SW 1271 (cell line): Measurements from ENCODE around the gene PKNOX2.
"Not testable (repeated sequence)": the region's sequence is repeated elsewhere in the genome, so short reads cannot be mapped to it uniquely, and the experiment has no call there.

Experiments
- DNase-seq, 2 experiments: peaks; one replicate each; lab custom pipeline; 2025; lab: John Stamatoyannopoulos, UW

Gene PKNOX2

GRCh38 chr11:125202362-125202880 lies 37.9 kb downstream of the PKNOX2 start:
- DNase-seq, result no peak

GRCh38 chr11:125202977-125203376 lies 38.4 kb downstream of the PKNOX2 start:
- no peak for DNase-seq

GRCh38 chr11:125207866-125208425 lies 43.4 kb downstream of the PKNOX2 start:
- DNase-seq, result no peak

DNA sequence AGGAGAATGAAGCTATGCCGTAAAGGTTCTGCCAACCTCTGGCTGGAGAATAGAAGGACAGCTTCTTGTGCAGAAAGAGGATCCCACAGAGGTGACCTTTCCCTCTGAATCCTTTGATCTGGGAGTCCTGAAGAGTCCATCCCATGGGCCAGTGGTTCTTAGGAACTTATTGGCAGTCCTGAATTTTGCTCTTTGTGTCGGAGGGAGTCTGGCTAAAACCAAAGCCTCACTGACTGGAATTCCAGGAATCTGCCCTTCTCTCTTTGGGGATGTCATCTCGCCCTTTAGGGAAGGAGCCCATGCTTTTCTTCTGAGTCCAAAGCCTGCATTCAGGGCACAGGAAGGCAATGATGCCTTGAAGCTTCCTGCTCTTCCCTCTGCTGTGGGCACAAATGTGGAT lies 45.5 kb downstream of the PKNOX2 start:
- DNase-seq, result no peak

DNA sequence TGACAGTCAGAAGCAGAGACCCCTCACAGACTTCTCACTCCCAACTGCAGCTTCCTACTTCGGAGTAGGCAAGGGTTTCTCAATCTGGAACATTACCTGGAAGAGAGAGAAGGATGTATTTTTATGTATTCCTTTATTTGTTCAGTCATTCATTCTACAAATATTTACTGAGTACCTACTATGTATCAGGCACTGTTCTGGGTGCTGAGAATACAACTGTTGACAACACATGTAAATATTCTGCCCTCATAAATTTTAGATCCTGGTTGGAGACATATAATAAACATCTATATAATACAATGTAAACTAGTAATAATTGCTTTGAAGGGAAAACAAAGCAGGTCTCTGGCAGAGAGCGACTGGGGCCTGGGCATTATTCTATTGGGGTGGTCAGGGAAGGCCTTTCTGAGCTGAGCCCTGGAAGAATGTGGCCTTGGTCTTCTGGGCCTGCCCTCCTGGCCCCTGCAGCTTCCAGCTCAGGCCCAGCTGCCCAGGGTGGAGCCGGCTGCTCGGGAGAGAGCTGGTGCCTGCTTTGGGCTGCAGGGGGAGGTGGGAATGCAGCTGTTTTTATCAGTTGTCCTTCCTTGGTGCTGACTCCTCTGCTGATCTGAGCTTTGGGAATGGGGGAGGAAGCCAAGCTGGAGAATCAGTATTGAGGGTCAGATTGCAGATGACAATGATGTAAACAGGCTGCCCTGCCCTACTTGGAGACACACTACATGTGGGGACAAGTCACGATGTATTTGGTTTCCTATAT lies 46.8 kb downstream of the PKNOX2 start:
- no peak for DNase-seq

DNA sequence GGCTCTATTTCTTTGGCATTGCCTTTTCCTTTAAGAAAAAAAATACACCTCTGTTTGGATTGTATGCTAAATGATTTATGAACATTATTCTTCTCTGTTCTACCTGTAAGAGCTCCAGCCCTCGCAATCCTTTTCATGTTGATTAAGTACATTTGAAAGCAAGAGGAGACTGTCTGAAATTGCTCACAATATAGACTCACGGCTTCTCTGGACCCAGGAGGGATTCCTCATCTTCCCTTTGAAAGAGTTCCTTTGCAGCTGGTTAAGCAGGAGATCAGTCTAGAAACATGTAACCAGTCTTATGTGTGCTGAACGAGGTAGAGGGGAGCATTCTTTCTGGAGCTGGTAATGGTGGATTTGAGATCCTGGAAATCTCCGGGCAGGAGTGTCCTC lies 47.4 kb downstream of the PKNOX2 start:
- no peak for DNase-seq

DNA sequence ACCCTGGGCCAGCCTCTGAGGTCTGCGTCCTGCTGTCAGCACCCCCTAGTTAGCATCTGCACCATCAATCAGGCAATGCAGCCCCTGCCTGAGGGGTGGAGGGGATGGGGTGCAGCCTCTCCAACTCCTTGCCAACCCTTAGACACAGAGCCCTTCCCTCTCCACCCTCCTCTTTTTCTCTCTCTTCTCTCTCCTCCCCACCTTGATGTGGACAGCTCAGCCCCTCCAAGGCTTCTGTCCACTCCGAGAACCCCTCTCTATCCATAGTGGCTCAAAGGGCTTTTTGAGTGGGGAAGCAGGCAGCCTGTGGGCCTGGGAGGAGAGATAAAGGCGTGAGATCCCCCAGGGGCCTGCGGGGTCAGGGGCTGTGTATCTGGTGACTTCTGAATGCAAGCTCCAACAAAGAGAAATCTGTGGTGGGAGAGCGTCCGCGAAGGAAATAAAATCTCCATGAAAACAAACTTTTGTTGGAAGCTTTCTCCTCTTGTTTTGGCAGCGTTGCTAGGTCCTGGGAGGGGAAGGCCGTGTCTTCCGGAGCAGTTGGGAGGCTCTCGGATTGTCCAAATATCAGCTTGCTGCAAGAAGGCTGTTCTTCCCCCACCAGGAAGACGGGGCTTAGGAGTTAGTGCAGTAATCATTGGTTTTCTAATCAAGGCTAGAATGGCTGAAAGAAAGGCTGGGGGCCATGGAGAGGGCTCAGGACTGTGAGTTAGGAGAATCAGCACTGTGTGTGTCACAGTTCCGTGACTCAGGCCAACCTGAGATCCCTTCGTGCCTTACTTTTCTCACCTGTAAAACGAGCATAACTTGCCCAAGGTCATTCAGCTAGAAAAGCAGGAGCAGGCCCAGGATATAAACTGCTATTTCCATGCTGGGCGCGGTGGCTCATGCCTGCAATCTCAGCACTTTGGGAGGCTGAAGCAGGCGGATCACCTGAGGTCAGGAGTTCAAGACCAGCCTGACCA lies 50.3 kb downstream of the PKNOX2 start:
- no peak for DNase-seq

- no peak for DNase-seq
These were observed 51.4 kb downstream of the PKNOX2 start for GRCh38 chr11:125215976-125216375.

- DNase-seq, result no peak
These were observed 53.8 kb downstream of the PKNOX2 start for GRCh38 chr11:125218336-125218735.

GRCh38 chr11:125221461-125221860 lies 56.9 kb downstream of the PKNOX2 start:
- DNase-seq, result no peak

- DNase-seq, result no peak
These were observed 57.9 kb downstream of the PKNOX2 start for GRCh38 chr11:125222494-125222893.

DNA sequence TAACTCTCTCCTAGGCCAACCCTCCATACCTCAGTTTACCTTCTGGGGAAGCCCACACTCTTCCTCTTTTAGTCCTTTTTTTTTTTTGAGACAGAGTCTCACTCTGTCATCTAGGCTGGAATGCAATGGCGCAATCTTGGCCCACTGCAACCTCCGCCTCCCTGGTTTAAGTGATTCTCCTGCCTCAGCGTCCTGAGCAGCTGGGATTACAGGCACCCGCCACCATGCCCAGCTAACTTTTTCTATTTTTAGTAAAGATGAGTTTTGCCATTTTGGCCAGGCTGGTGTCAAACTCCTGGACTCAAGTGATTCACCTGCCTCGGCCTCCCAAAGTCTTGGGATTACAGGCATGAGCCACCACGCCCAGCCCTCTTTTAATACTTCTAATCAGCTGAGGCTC lies 58.6 kb downstream of the PKNOX2 start:
- not testable (repeated sequence) for DNase-seq

DNA sequence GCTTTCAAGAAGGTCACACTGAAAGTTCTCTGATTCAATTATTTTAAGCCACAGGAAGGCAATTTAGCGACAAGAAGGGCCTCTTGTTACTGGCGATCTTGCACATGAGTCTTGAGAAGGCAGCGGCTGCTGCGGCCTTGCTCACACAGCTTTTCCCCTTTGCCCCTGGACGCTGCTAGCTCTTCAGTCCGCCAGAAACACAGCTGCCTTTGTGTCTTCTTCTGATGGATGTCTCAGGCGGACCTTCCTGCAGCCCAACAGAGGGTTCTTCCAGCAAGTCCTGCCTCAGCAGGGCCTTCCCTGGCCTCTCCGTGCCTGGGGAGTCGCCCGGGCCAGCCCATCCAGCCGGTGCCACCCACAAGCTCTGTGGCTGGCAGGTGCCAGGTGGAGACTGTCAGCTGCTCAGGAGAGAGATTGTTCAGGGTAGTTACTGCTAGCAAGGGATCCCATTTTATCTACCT lies 59.4 kb downstream of the PKNOX2 start:
- DNase-seq, result no peak

- DNase-seq, result peak in 1 of 2 experiments; percentile 4
These were observed 60.0 kb downstream of the PKNOX2 start for GRCh38 chr11:125224391-125225021.

- DNase-seq, result no peak
These were observed 60.9 kb downstream of the PKNOX2 start for GRCh38 chr11:125225401-125225800.

DNA sequence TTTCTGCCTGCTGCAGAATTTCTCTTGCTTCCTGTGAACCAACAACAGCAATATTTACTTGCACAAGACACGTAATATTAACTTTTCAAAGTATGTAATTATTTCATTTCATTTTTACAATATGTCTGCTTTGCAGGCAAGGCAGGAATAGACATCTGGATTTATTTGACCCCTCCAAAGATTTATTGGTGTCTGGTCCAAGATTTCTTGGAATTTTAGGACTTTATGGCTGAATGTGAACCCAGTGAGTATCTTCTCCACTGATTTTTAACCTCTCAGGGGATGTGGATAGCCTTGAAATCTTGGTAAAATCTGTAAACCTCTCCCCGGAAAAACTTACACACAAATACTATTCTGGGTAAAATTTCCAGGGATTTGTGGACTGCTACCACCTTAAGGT lies 61.5 kb downstream of the PKNOX2 start:
- no peak for DNase-seq

- DNase-seq, result no peak
These were observed 62.2 kb downstream of the PKNOX2 start for GRCh38 chr11:125226706-125227105.

DNA sequence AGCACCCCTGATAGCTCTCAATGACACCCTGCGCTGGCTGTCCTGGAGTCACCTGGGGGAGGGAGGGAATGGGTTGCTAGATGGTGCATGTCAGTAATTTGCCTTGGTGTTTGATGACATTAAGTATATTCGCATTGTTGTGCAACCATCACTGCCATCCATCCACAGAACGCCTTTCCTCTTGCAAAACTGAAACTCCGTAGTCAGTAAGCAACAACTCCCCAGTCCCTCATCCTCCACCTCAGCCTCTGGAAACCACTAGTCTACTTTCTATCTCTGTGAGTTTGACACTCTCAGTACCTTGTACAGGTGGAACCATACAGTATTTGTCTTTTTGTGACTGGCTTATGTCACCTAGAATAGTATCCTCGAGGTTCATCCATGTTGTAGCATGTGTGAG lies 62.6 kb downstream of the PKNOX2 start:
- DNase-seq, result no peak

- DNase-seq, result no peak
These were observed 63.9 kb downstream of the PKNOX2 start for GRCh38 chr11:125228445-125228844.

DNA sequence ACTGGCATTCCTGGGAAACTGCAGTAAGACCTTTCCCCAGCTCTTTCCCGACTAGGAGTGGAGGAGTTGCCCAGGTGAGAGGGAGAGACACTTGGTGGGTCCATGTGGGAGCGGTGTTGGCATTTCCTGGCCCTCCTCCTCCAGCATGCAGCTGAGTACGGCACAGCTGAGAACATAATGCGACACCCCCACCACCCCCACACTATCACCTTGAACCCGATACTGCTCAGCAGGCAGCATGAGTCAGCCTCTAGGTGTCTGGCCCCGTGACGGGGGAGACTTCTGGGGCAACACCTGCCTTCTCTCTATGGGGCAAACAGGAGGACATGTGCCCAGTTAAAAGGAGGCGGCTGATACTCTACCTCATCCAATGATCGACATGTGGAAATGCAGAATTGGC lies 64.4 kb downstream of the PKNOX2 start:
- no peak for DNase-seq

DNA sequence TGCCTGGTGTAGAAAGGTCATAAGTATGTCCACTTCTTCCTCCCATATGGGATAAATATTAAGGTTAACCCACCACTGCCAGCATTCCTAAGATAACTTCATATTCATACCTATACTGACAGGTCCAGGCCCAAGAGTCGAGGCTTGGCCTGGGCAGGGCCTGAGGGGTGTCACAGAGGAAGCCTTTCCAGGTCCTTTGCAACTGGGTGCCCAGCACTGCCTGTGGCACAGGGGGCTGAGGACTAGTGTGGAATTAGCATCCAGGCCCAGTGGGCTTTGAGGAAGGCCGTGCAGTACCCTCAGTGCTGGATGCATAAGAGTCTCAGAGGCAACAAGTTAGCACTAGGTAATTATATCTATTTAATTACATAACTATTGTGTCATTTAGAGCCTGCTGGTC lies 65.4 kb downstream of the PKNOX2 start:
- no peak for DNase-seq

DNA sequence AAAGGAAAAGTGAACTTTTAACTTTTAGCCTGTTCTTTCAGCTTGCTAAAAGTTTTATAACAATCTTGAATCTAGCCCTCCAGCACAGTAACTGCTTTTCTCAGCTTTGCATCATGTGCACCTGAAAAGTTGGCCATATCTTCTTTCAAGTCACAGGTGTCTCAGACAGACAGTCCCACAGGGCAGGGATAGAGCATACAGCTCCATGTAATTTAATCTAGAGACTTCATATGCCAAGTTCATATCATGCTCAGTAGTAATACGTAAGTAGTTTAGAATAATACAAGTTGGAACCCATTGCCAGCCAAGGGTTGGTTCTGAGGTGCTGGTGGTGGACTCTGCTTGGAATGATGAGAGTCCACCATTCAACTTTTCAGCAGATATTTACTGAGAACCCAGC lies 68.6 kb downstream of the PKNOX2 start:
- DNase-seq, result no peak
